GM10266 (cell line): Measurements from ENCODE around the gene UBQLN4.

ENCODE experiments used
- DNase-seq: peaks from one replicate; pipeline ENCODE4 v3.0.0; 2012; ENCODE audit errors: extremely low spot score
- TF ChIP-seq, protein P1 (sequence below): IDR thresholded peaks from 2 replicates; pipeline ENCODE4 v1.5.1; 2012; ENCODE audit warnings: mild to moderate bottlenecking, low read depth; ENCODE audit not compliant: control insufficient read depth, insufficient read depth; ENCODE audit errors: missing control alignments

The UBQLN4 gene

DNA sequence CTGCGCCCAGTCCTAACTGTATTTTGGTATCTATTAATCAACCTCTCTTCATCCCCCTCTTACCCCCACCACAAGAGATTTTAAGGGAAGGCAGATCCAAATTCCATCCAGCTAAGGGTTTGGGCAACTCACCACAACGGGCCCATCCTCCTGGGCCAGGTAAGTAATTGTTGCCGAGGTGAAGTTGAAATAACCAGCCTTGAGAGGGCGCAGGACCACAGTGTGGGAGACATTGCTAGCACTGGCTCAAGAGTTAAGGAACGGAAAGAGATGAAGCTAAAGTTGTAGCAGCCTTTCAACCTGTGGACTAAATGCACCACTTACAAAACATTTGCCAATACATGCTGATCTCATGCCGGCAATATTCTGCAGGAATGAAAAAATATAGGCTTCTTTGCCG is 38.8 kb downstream of the UBQLN4 start:
- DNase-seq: no peak
- TF ChIP-seq, protein P1, sequence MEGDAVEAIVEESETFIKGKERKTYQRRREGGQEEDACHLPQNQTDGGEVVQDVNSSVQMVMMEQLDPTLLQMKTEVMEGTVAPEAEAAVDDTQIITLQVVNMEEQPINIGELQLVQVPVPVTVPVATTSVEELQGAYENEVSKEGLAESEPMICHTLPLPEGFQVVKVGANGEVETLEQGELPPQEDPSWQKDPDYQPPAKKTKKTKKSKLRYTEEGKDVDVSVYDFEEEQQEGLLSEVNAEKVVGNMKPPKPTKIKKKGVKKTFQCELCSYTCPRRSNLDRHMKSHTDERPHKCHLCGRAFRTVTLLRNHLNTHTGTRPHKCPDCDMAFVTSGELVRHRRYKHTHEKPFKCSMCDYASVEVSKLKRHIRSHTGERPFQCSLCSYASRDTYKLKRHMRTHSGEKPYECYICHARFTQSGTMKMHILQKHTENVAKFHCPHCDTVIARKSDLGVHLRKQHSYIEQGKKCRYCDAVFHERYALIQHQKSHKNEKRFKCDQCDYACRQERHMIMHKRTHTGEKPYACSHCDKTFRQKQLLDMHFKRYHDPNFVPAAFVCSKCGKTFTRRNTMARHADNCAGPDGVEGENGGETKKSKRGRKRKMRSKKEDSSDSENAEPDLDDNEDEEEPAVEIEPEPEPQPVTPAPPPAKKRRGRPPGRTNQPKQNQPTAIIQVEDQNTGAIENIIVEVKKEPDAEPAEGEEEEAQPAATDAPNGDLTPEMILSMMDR: no peak

DNA sequence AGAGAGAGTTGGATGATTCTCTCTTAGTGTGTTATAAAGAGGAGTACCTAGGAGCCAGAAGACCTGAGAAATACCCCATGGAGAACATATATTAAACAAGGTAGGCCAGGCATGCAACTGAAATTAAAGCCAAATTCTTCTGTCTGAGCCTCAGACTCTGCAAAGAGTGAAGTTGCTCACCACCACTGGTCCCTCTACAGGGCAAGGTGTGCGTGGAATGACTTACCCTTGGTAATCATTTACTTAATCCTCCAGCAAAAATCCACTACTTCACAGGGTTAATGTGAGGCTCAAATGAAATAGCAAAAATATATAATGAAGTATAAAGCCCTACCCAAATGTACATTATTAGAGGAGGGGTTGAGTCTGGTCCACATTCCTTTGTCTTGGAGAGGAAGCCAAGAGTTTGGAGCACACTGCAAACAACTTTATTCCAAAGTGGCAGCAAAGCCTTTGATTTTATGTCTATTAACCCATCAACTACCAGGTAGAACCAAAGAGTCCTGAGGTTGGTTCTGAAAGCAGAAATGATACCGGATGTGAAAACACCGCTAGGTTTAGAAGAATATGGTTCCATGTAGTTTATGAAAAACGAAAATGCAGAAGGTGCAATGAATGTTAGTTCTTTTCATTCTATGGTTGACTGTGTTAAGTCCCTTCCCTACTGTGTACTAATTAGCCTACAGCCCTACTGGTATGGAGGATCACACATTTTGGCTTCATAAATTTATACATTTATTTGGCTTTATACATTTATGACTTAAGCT is 41.4 kb downstream of the UBQLN4 start:
- DNase-seq: peak; percentile 44
- TF ChIP-seq, protein P1: no peak

DNA sequence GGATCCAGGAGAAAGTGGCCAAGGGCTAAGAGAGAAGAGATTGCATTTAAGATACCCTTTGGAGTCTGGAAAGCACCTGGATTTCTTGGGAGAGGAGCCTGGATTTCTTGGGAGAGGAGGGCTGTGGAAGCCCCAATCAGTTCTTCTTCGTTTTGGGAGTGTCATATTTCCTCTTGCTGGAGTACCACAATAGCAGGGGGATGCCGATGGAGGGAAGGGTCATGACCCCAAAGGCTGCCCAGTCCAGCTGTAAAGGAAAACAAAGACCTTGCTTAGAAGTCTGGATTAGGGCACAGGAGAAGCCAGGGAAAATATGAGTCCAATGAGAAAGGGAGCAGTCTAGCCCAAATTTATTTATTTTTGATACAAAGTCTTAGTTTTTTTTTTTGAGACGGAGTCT is 44.2 kb downstream of the UBQLN4 start:
- TF ChIP-seq, protein P1: no peak
- DNase-seq: no peak

DNA sequence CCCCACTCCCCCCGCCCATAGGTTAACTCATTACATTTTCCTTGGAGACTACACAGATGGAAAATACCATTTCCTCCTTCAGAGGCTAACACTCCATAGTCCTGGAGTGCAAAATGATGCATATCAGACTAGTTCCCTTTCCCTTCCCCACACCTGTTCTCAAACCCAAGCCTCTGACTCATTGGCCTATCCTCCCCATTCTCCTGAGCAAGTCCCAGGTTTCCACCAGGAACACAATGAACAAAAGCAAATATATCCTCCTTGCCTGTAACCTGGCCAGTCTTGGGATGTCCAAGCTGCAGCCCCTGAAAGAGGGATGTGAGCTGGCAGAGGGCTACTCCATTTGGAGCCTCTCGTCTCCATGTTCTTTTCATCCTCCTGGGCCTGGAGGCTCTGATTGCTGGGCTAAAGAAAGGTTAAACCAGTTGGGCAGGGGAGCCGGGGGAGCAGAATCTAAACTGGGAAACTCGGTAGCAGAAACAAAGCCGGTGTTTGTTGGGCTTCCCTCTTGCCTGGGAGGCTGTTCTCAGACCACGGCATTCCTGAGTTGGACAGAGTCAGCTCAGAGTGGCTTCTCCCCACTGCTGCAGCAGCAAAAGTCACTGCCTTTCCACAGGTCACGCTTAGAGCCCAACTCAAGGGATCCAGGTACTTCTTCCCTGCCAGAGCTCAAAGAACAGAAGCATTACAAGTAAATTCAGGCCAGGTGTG is 46.8 kb downstream of the UBQLN4 start:
- DNase-seq: no peak
- TF ChIP-seq, protein P1: no peak

DNA sequence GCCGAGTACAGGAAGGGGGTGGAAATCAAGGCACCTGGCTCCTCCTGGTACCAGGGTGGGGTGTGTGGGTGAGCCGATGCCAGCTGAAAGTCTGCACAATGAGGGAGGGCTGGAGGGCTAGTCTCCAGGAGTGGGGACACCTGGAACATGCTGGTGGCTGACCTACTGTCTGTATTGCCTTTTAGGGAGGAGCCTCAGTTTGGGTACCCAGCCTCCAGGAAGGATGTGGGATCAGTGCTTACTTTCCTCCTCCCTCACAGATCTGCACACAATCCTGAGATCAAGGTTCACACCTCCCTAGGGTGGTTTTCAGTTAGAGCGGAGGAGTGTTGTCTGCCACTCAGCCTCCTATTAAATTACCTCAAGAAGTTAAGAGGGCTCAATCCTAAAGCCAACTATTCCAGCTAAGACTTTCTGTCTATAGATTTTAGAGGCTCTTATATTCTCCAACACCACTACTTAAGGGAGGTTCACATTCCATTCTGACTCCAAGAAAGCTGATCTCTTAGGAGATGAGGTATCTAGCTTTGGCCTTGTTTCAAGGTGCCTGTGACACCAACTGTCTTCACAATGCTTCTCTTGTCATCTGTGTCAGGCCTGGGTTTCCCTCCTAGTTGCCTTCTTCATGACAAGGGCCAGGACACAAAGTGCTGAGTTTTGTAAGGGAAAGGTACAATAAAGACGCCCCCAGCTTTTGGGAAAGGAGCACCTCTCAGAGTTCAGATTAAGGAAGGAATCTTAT is 48.6 kb downstream of the UBQLN4 start:
- DNase-seq: no peak
- TF ChIP-seq, protein P1: no peak

DNA sequence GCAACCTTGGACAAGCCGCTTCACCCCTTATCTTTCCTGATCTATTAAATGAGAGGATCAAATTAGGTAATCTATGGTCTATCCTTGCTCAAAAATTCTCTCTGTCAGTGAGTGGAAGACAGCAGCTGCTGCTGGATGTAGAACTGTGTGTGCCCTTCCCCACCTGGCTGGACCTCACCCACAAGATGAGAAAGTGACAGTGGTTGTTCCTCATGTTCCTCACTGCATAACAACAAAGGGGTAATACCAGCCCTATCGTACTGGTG is 49.7 kb downstream of the UBQLN4 start:
- DNase-seq: no peak
- TF ChIP-seq, protein P1: no peak

DNA sequence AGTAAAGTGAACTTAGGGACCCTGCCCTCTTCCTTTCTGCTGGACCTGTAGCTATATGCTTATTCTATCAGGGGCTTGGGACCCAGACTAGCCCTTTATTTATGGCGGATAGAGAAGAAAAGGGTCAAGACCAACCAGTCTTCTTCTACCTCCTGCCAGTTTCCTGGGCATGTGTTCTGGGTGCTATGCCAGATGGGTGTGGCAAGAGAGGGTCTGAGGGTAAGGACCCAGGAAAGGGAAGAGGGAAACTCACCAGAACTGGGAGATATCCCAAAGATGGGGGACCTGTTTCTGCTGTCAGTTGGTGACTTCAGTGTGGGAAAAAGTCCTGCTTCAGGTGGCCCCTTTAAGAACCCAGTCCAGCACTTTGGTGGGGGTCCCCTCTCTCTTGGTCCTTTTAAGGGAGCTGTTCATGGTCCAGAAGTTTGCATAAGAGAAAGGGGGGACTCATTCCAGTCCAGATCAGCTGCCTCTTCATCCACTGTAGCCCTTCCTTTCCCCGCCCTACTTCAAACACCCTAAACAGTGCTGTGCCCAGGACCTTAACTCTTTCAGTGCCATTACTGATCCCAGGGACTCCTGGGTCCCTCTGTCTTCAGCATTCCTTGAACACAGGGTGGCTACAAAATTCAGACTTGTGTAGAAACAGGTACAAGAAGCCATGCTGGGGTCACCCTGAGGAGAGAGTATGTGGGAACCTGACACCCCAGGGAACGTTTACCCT is 51.2 kb downstream of the UBQLN4 start:
- DNase-seq: no peak
- TF ChIP-seq, protein P1: no peak
